ENCODE results near the gene NECTIN1. TPM values are rescaled to one million over a fixed set of nuclear protein-coding genes. Genes with fewer than 3 reads are reported as not detected.

The NECTIN1 gene
- total RNA-seq, 6 experiments from 2014 or later, result 4.3 to 8.4 (median 6.1) TPM

- intact Hi-C loops (cut with DNase I), result no loop called here
- 80% methylated on average over 2 of the region's 2 CpGs for WGBS (ENCODE audit: insufficient coverage, low coverage, low lambda C conversion rate, missing lambda C conversion rate)
- Histone ChIP-seq H3K36me3 (no peaks in the 10 kb centered on the region), H3K27me3 (no peaks in the 10 kb centered on the region), H3K9me3 (no peaks in the 10 kb centered on the region), H3K4me1 (peaks cover 0 to 13% (median 7%) of the 10 kb centered on the region in 4 donors), H3K27ac (no peak overlapping the region), H3K4me3 (no peak overlapping the region)
- TF ChIP-seq POLR2A (IDR thresholded peaks at IDR 0.05), result no peak
- TF ChIP-seq, protein P1, sequence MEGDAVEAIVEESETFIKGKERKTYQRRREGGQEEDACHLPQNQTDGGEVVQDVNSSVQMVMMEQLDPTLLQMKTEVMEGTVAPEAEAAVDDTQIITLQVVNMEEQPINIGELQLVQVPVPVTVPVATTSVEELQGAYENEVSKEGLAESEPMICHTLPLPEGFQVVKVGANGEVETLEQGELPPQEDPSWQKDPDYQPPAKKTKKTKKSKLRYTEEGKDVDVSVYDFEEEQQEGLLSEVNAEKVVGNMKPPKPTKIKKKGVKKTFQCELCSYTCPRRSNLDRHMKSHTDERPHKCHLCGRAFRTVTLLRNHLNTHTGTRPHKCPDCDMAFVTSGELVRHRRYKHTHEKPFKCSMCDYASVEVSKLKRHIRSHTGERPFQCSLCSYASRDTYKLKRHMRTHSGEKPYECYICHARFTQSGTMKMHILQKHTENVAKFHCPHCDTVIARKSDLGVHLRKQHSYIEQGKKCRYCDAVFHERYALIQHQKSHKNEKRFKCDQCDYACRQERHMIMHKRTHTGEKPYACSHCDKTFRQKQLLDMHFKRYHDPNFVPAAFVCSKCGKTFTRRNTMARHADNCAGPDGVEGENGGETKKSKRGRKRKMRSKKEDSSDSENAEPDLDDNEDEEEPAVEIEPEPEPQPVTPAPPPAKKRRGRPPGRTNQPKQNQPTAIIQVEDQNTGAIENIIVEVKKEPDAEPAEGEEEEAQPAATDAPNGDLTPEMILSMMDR (IDR thresholded peaks at IDR 0.05), result no peak
- DNase-seq (no peak), ATAC-seq (no peak)
Observed at GRCh38 chr11:119692540-119692820, 36.5 kb downstream of the NECTIN1 start.

- H3K4me3 ChIP-seq, result no peak overlapping the region
- H3K4me1 ChIP-seq, result peaks cover 0 to 13% (median 7%) of the 10 kb centered on the region in 4 donors
- ATAC-seq (no peak), DNase-seq (no peak)
- 89% methylated on average over 14 of the region's 27 CpGs for WGBS (ENCODE audit: insufficient coverage, low coverage, low lambda C conversion rate, missing lambda C conversion rate)
- no peak overlapping the region for H3K27ac ChIP-seq
- intact Hi-C loops (cut with DNase I), result no loop called here
- H3K27me3 ChIP-seq, result no peaks in the 10 kb centered on the region
- H3K36me3 ChIP-seq, result no peaks in the 10 kb centered on the region
- TF ChIP-seq, protein P1 (IDR thresholded peaks at IDR 0.05), result no peak
- no peak for TF ChIP-seq POLR2A (IDR thresholded peaks at IDR 0.05)
- H3K9me3 ChIP-seq, result no peaks in the 10 kb centered on the region
Observed at GRCh38 chr11:119691701-119692539, 37.1 kb downstream of the NECTIN1 start.

GRCh38 chr11:119691020-119691666 is 37.9 kb downstream of the NECTIN1 start:
- TF ChIP-seq, protein P1 (IDR thresholded peaks at IDR 0.05), result no peak
- no peak for TF ChIP-seq POLR2A (IDR thresholded peaks at IDR 0.05)
- Histone ChIP-seq H3K27me3 (no peaks in the 10 kb centered on the region), H3K4me3 (no peak overlapping the region), H3K4me1 (peaks cover 0 to 13% (median 7%) of the 10 kb centered on the region in 4 donors), H3K9me3 (no peaks in the 10 kb centered on the region), H3K36me3 (no peaks in the 10 kb centered on the region), H3K27ac (no peak overlapping the region)
- no peak for ATAC-seq
- no peak for DNase-seq
- intact Hi-C loops (cut with DNase I), result no loop called here
- WGBS (ENCODE audit: insufficient coverage, low coverage, low lambda C conversion rate, missing lambda C conversion rate), result 40% methylated on average over 1 of the region's 9 CpGs

DNA sequence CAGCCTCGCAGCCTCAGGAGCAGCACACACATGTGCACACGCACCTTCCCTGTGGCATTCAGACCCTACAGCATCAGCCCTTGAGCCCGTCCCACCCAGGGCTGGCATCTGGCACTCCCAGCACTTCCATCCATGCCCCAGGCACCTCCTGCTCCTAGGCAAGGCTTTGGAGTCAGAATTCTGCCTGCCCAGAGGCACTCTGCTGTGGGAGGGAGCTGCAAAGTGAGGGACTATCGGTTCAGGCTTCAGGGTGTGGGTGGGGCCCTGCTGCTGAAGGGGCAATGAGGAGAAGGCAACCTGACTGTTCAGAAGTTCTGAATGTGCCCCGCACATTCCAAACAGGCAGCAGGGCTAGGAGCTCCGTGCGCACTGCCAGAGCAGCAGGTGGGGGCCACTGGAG is 39.7 kb downstream of the NECTIN1 start:
- DNase-seq (no peak), ATAC-seq (no peak)
- Histone ChIP-seq H3K9me3 (no peaks in the 10 kb centered on the region), H3K27me3 (no peaks in the 10 kb centered on the region), H3K4me1 (peaks cover 0 to 5% (median 4%) of the 10 kb centered on the region in 4 donors), H3K27ac (no peak overlapping the region), H3K4me3 (no peak overlapping the region), H3K36me3 (no peaks in the 10 kb centered on the region)
- WGBS (ENCODE audit: insufficient coverage, low coverage, low lambda C conversion rate, missing lambda C conversion rate), result 87% methylated on average over 4 of the region's 7 CpGs
- intact Hi-C loops (cut with DNase I), result no loop called here
- TF ChIP-seq, protein P1 (IDR thresholded peaks at IDR 0.05), result no peak

All from right lobe of liver (tissue), 6 donors.